GM18858 (cell line): ENCODE measurements around the gene RETREG1.
"Not testable (repeated sequence)": the region's sequence is repeated elsewhere in the genome, so short reads cannot be mapped to it uniquely, and the experiment has no call there.

ENCODE experiments used
- ATAC-seq: cut with Tn5 transposase; IDR thresholded peaks from one replicate; pipeline ENCODE4 v1.9.1; 2021; ENCODE audit not compliant: unreplicated experiment

RETREG1 gene

DNA sequence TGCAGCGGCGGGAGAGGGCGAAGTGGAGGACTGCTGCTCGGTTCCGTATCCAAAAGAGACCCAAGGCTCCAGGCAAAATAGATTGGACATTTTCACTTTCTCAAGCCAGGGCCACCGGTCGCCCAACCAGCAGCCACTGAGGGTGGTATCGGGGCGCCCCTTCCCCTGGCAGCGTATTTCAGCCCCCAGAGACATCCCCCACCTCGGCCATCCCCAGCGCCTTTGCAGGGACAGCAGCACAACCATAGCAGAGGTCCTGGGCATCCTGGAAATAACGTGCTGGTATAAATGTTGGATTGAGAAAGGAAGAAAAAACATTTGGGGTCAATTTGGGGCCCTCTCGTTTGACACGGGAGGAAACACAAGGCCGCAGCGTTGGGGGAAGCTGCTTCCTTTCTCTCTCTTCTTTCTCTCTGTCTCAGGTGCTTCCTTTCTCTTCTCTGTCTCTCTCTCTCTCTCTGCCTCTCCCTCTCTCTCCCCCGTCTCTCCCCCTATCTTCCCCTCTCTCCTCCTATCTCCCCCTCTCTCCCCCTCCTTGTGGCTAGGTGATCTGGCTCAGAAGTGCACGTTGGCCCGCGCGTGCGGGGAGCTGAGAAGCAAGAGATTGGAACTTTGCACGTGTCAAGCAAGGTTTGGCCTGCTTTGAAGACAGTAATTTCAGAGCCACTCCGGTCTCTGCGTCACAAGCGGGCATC lies 624 bp upstream of the RETREG1 start:
- ATAC-seq, result no peak

DNA sequence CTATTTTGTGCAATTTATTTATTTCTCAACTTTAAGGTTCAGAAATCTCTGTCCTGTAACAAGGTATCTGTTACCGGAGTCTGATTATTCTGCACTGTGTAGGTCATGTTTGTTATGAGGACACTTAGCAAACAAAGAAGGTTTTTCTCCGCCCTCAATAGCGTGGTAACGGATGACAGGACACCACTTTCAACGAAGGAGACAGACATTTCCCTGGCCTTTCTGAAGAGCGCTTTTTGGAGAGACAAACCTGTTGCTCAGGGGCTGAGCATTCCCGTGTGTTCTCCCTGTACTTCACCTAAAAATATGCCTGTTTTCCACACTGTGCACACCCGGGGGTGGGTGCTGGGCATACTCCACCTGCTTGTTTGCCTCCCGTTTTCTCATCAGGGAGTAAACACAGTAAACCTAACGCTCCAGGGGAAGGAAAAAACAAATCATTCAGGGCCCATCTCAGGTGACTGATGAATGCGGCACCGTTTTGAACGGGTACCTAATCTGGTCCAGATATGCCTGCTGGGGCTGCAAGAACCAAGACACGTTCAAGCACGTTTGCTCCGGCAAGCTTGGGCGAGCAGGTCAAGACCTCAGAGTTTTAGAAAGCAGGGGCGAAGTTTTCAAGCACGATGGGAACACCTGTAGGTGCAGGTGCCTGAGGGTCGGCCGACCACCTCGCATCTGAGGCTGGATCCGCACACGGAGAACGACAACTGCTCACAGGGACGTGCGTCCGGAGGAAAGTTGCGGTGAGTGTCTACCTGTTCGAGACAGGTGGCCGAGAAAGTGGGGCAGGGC lies 859 bp downstream of the RETREG1 start:
- ATAC-seq, result no peak

DNA sequence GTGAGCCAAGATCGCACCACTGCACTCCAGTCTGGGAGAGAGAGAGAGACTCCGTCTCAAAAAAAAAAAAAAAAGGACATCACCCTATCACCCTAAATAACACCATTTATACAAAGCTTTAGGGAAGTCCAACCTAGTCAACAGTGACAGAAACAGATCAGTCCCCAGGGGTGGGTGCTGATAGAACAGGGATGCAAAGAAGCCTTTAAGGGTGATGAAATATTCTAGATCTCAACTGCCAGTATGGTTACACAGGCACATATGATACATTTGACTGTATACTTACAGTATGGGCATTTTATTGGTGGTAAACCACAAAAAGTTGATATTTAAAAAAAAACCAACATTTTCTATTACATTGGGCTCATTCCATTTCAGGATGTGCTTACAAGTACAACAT lies 4.8 kb downstream of the RETREG1 start:
- ATAC-seq, result no peak

DNA sequence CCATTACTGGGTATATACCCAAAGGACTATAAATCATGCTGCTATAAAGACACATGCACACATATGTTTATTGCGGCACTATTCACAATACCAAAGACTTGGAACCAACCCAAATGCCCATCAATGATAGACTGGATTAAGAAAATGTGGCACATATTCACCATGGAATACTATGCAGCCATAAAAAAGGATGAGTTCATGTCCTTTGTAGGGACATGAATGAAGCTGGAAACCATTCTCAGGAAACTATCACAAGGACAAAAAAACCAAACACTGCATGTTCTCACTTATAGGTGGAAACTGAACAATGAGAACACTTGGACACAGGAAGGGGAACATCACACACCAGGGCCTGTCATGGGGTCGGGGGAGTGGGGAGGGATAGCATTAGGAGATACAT lies 5.9 kb downstream of the RETREG1 start:
- not testable (repeated sequence) for ATAC-seq

DNA sequence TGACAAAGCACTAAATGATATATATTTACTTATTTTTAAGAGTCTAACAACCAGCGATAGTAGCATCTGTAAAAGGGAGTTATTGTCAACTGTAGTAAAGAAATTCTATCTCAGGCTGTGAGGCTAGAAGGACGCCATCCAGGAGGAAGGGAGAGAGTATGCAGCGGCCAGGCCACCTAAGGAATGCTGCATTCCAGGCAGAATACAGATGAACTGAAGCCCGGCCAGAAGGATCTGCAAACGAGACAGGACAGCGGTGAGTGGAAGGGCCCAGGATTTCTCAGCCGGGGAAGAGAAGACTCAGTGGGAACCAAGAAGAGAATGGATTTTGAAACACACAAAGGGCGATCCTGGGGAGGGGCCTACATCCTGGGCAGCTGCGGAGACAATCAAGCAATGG lies 7.4 kb downstream of the RETREG1 start:
- no peak for ATAC-seq

DNA sequence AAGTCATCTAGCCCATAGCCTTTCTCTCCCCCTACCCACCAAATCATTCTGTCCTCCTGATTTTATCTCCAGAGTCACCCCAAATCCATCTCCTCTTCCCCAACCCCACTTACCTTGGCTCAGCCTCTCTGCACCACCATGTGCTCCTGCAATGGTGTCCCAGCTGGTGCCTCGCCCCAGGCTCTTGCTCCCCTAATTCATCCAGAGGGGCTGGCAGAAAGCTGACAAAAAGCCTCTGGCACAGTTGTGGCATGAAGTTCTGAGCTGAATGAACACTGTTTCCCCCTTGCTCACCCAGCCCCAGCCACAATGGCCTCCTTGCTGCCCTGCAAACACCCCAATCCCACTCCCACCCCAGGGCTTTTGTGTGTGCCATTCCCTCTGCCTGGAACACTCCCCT lies 10.2 kb downstream of the RETREG1 start:
- no peak for ATAC-seq

DNA sequence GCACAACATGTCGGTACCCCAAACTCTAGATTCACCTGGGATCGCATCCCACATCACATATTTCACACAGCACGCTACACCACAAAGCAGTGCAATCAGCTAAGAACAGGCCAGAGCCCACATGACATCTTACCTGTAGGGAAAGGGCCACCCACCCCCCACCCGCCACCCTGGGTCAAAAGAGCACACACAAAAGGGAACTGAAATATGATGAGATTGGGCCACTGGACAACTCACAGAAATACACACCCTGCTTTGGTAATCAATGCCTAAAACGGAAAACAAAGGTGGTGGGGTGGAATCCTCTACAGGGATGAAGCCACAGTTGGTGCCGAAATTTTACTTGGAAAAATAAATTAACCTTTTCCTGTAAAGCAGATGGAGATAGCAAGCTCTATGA lies 13.1 kb downstream of the RETREG1 start:
- no peak for ATAC-seq

DNA sequence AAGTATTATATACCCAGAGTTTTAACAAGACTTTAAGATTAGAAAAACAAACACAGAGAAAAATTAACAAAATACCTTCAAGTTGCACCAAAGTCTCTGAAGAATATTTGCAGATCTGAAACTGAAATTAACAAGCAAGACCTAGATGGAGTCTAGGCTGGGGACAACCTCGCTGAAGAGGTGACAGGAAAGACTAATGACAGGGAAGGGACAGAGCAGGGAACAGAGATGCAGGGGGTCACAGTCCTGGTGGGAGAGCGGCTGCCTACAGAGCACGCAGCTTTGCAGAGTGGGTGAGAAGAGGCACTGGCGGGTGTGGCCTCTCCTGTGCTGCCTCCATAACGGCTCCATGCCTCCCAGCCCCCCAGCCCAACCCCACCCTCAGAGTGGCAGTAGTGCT lies 13.5 kb downstream of the RETREG1 start:
- no peak for ATAC-seq

DNA sequence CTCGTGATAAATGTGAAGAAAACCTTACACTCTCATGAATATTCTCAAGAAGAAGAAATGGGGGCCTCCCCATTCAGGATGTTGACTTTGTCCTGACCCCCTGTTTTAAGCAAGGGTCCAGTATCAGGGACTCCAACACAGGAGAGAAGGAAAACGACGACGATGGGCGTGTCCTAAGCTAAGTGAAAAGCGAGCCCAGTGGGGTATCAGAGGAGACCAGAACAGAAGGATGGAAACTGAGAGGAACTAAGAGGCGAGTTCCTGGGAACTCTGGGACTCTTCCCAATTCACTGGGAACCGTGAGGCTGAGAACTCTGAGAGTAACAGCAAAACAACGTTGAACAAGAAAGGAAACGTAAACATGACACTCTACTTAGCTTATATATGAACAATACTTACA lies 14.6 kb downstream of the RETREG1 start:
- no peak for ATAC-seq

DNA sequence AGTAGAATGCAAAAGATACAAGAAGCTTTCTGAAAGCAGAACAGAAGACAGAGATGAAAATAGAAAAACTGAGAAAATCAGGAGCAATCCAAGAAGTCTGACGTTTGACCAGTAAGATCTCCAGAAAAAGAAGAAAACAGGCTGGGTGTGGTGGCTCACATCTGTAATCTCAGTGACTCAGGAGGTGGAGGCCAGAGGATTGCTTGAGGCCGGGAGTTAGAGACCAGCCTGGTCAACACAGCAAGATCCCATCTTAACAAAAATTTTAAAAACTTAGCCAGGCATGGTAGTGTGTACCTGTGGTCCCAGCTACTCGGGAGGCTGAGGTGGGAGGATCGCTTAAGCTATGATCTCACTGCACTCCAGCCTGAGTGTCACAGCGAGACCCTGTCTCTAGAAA lies 15.9 kb downstream of the RETREG1 start:
- no peak for ATAC-seq

DNA sequence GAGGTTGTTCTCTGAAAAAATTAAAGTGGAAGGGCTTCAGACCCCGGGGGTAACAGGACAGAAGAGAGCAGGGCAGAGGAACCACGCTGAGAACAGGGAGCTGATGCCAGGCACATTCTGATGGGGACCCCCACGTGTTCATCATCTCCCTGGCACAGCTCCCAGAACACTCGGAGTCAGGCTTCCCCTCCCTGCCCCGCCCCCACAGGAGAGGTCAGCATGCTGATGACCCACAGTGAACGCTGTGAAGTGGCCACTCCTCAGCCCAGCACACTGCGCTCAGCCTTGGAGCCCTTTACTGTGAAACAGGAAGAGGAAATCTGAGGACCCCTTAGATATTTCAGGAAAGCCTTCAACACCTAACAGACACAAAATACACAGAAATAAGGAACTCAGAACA lies 16.4 kb downstream of the RETREG1 start:
- ATAC-seq, result no peak

DNA sequence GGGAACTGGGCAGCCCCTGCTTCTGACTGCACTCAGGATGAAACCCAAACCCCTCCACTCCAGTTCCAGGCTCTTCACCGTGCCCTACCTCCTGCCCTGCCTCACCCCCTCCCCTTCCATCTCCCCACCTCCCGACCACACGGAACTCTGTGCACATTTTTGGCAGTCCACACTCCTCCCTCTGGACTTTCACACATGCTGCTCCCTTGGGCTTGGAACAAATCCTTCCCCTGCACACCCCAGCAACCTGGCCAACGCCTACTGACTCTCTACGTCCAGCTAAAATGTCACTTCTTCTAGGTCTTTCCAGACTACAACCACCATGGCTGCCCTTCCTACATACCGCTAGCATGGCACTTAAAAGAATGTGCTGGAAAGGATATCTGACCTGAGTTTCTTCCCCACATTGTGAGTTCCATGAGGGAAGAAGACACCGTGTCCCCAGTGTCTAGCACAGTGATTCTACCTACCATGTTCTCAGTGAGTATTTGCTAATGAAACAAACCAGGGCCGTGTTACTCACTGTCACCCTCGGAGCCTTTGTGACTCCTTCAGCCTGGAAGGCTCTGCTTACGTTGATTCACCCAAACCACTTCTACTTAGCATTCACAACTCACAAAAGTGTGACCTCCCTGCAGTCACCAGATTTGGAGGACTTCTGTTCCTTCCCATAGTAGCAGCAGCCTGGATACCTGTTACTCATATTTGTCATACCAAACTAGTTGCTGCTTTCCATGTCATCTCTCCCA lies 18.7 kb downstream of the RETREG1 start:
- ATAC-seq, result no peak

DNA sequence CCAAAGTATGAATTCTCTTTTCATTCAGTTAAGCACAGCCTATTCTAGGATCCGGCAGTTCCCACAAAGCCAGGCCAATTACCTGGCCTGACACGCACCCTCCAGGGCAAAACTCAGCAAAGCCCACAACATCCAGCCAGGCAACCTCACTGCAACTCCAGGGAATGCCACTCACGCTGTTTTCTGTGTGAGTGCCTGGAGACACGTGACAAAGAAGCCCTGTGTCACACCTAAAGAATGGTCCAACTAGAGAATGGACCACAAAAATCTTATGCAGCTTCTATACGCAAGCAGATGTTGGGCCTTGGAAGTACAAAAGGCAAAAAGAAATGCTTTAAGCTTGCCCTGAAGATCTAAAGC lies 20.2 kb downstream of the RETREG1 start:
- ATAC-seq, result no peak

DNA sequence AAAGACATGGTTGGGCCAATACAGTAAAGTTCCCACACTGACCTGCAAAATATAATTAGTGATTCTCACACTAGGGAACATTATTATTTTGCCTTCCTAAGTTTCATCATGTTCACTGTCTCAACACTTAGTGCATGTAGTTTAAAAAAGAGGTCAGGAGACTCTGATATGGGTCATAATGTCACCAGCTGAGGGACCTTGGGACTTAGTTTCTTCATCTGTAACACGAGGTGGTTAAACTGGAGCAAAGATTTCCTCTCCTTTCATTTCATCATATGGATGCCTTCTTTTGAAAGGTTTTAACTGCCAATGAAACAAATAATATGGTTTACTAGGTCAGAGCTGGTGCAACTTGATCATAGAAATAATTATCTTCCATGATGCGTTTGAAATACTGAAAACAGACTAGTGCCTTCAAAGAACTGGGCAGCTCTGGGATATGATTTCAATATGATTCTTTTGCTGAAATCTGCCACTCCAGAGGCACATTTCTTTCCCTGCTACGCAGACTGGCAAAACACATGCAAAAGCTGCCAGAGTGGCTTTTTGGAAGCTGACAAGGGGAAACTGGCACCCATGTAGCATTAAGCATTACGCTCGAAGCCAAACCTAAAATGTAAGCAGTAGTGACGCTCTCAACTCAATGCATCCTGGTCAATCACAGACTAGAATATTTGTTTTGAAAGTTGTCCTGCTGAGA lies 20.8 kb downstream of the RETREG1 start:
- ATAC-seq, result no peak

DNA sequence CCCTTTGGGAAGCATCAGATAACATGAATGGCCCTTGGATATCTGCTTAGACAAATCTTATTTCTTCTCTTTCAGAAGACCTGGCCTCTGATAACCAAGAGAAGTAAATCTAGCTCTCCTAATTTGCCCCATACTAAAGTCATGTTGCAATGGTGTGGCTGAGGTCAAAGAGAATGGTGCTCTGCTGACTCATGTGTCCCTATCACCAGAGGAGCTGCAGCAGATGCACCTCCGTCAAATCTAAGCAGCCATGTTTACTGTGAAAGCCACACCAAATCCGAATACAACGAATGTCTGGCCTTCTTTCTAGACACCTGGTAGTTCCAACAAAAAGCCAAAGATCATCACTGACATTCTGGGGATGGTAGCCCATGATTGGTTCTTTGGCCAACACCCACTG lies 23.2 kb downstream of the RETREG1 start:
- ATAC-seq, result no peak

DNA sequence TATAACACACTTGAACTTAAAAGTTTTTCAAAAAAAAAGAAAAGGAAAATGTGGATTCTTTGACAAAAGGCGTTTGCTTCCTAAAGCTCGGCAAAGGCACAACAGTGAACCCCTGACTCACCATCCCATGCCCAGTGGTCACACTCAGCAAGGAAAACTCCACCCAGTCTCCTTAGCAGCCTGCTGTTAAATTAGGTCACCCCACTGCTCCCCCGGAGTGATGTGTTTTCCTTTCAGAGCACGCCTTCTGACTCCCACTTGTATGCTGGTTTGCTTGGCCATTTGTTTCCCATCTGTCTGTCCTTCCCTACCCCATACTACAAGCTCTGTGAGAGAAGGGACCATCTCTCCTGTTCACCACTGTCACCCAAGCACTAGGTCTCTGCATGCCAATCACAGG lies 23.8 kb downstream of the RETREG1 start:
- no peak for ATAC-seq

DNA sequence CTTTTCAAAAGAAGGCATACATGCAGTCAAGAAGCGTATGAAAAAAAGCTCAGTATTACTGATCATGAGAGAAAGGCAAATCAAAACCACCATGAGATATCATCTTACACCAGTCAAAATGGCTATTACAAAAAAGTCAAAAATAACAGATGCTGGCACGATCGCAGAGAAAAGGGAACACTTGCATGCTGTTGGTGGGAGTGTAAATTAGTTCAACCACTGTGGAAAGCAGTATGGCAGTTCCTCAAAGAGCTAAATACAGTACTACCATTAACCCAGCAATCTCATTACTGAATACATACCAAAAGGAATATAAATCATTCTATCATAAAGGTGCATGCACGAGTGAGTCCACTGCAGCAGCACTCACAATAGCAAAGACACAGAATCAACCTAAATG lies 24.5 kb downstream of the RETREG1 start:
- ATAC-seq, result no peak

DNA sequence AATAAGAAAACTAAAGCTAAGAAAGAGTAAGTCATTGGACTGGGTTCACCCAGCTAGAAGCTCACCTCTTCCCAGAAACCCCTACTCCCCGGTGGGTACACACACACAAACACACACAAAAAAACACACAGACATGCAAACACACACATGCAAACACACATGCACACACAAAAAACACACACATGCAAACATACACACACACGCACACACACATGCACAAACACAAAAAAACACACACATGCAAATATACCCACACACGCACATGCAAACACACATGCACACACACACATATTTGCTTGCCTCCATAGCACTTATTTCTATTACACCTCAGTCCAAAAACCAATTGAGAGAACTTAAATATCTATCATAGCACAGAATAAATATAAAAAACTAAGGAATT lies 26.1 kb downstream of the RETREG1 start:
- ATAC-seq, result no peak

DNA sequence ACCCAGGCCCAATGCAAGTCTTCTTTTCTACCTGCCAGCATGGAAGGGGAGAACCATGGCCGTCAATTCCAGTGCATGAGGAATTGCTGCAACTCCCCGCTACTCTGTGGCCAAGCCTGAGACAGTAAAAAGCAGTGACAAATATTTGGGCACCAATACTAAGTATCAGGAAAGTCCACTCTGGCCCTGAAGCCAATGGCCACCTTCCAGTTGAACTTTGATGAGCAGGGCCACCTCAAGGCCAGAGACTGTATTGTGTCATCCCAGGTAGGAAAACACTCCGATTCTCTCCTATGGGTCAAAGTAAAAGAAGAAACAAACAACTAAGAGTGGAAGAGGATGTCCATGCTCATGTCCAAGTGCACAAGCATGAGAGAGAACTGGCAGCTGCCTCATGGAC lies 27.1 kb downstream of the RETREG1 start:
- ATAC-seq, result no peak

DNA sequence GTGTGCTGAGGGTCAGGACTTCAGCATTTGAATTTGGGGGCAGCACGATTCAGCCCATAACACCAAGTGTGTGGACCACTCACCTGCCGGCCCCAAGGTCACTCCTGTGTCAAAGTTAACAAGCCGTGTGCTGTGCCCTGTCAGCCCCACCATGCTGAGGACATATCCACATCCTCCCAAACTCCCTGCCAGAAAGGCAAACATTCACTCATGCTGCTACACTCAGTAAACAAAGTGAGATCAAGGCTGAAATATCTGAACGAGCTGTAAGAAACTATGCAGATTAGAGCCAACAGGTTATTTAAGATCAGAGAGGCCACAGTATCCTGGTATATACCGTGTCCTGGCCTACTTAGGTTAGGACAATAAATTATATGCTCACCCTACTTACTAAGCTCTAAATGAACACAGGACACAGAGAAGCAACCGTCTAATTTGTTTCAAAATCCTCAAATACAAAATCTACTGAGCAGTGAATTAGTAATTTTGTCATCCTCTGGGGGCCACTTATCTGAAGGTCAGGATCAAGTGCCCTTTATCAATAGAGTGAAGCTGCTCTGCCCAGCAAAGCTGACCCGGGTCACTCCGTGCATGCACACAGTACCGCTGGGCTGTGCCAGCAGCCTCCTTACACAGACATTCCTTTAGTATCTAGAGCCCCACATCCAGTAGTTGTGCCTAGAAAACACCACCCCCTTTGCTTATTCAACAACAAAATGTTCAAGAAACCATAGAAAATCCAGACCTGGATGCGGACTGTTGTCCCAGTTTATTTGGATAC lies 28.2 kb downstream of the RETREG1 start:
- ATAC-seq, result no peak

DNA sequence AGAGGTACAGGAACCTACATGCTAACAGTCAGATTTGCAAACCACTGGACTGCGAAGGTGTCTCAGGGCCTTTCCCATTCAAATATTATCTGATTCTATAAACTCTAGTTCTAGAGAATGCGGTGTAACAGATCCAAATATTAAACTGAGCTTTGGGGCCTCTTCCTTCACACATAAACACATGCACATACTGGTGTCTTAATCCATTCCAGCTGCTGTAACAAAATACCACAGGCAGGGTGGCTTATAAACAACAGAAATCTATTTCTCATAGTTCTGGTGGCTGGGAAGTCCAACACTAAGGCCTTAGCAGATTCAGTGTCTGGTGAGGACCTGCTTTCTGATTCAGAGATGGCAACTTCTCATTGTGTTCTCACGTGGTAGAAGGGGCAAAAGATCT lies 30.2 kb downstream of the RETREG1 start:
- ATAC-seq, result no peak
